GM19025 (cell line): Measurements from ENCODE around the gene BAHCC1.

ENCODE experiments used
- ATAC-seq: cut with Tn5 transposase; IDR thresholded peaks from one replicate; pipeline ENCODE4 v1.9.1; 2021; ENCODE audit warnings: mild to moderate bottlenecking, low read depth, moderate library complexity; ENCODE audit not compliant: unreplicated experiment

Gene BAHCC1

GRCh38 chr17:81437191-81437651, 42.0 kb downstream of the BAHCC1 start:
- no peak for ATAC-seq

GRCh38 chr17:81438007-81438659, 42.9 kb downstream of the BAHCC1 start:
- no peak for ATAC-seq

- ATAC-seq = no peak
Observed at GRCh38 chr17:81438688-81439087, 43.4 kb downstream of the BAHCC1 start.

GRCh38 chr17:81440051-81440471, 44.8 kb downstream of the BAHCC1 start:
- no peak for ATAC-seq

GRCh38 chr17:81440511-81441244, 45.4 kb downstream of the BAHCC1 start:
- ATAC-seq = no peak

GRCh38 chr17:81442791-81443190, 47.5 kb downstream of the BAHCC1 start:
- no peak for ATAC-seq

GRCh38 chr17:81443269-81443668, 48.0 kb downstream of the BAHCC1 start:
- ATAC-seq = no peak

GRCh38 chr17:81444610-81445339, 49.5 kb downstream of the BAHCC1 start:
- ATAC-seq = no peak

GRCh38 chr17:81445642-81446503, 50.6 kb downstream of the BAHCC1 start:
- ATAC-seq = no peak

- no peak for ATAC-seq
Observed at GRCh38 chr17:81447331-81447933, 52.2 kb downstream of the BAHCC1 start.

- no peak for ATAC-seq
Observed at GRCh38 chr17:81448442-81448841, 53.2 kb downstream of the BAHCC1 start.

- ATAC-seq = no peak
Observed at GRCh38 chr17:81448950-81449349, 53.7 kb downstream of the BAHCC1 start.

- no peak for ATAC-seq
Observed at GRCh38 chr17:81449351-81449750, 54.1 kb downstream of the BAHCC1 start.

- ATAC-seq = no peak
Observed at GRCh38 chr17:81451823-81452222, 56.6 kb downstream of the BAHCC1 start.

GRCh38 chr17:81452551-81452950, 57.3 kb downstream of the BAHCC1 start:
- ATAC-seq = no peak

- ATAC-seq = no peak
Observed at GRCh38 chr17:81453076-81453475, 57.8 kb downstream of the BAHCC1 start.

GRCh38 chr17:81453712-81454111, 58.5 kb downstream of the BAHCC1 start:
- no peak for ATAC-seq

GRCh38 chr17:81454473-81454872, 59.2 kb downstream of the BAHCC1 start:
- no peak for ATAC-seq

GRCh38 chr17:81455387-81455786, 60.1 kb downstream of the BAHCC1 start:
- no peak for ATAC-seq

GRCh38 chr17:81456091-81456490, 60.8 kb downstream of the BAHCC1 start:
- ATAC-seq = no peak
